MM.1S (cell line): Measurements from ENCODE around the gene RELN.

Experiments used
- EZH2 ChIP-seq: fragments of 300-600 bp; sonication (generic); optimal IDR thresholded peaks from 2 replicates; pipeline ENCODE3; 2017; ENCODE audit warnings: low read depth, mild to moderate bottlenecking, antibody characterized with exemption, low read length, mixed read lengths
- EZH2phosphoT487 ChIP-seq: fragments of 300-600 bp; sonication (generic); IDR thresholded peaks from 2 replicates; pipeline ENCODE4 v1.6.1; 2018; ENCODE audit warnings: antibody characterized with exemption, low read length
- TF ChIP-seq, protein P1 (sequence below): fragments of 300-600 bp; sonication (generic); IDR thresholded peaks from 2 replicates; pipeline ENCODE4 v1.5.1; 2016; ENCODE audit warnings: antibody characterized with exemption, low read length, mixed read lengths

DNA sequence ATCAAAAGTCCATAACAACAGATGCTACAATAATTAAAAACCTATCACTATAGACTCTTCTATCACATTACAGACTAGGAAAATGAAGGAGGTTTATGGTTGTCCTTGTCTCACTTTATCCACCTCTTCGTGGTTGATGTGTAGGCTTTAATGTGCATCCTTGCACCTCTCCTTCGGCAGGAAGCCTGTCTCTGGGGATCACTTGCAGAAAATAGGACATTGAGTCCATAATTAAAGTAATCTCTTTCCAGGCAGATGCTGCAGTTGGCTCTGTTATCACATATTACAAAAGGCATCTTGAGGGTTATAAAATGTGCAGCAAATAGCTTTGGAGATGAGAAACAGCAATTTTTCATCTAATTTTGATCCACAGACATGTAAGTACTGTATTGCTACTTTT is 168.4 kb downstream of the RELN start:
- TF ChIP-seq, protein P1, sequence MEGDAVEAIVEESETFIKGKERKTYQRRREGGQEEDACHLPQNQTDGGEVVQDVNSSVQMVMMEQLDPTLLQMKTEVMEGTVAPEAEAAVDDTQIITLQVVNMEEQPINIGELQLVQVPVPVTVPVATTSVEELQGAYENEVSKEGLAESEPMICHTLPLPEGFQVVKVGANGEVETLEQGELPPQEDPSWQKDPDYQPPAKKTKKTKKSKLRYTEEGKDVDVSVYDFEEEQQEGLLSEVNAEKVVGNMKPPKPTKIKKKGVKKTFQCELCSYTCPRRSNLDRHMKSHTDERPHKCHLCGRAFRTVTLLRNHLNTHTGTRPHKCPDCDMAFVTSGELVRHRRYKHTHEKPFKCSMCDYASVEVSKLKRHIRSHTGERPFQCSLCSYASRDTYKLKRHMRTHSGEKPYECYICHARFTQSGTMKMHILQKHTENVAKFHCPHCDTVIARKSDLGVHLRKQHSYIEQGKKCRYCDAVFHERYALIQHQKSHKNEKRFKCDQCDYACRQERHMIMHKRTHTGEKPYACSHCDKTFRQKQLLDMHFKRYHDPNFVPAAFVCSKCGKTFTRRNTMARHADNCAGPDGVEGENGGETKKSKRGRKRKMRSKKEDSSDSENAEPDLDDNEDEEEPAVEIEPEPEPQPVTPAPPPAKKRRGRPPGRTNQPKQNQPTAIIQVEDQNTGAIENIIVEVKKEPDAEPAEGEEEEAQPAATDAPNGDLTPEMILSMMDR, result no peak
- TF ChIP-seq EZH2 (no peak), EZH2phosphoT487 (no peak)
